GM19324 (cell line): ENCODE data around the gene HPCA.

Source experiments
- ATAC-seq: cut with Tn5 transposase; IDR thresholded peaks from one replicate; pipeline ENCODE4 v1.9.1; 2021; ENCODE audit warnings: mild to moderate bottlenecking, moderate library complexity; ENCODE audit not compliant: unreplicated experiment, low FRiP score

Gene HPCA

DNA sequence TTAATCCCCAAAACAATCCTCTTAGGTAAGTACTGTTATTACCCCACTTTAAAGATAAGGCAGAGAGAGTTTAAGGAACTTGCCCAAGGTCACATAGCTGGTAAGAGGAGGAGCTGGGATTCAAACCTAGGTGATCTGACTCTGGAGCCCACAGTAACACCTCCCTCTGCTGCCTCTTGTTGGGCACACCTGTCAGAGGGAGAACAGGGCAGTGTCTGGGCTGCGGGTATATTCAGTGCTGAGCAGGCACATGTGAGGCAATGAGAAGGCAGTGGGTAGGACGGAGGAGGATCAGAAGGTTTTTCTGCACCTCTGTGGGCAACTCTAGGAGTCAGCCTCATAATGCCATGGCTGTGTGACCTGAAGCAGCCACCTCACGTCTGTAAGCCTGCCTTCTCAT, 1.8 kb downstream of the HPCA start:
- no peak for ATAC-seq

DNA sequence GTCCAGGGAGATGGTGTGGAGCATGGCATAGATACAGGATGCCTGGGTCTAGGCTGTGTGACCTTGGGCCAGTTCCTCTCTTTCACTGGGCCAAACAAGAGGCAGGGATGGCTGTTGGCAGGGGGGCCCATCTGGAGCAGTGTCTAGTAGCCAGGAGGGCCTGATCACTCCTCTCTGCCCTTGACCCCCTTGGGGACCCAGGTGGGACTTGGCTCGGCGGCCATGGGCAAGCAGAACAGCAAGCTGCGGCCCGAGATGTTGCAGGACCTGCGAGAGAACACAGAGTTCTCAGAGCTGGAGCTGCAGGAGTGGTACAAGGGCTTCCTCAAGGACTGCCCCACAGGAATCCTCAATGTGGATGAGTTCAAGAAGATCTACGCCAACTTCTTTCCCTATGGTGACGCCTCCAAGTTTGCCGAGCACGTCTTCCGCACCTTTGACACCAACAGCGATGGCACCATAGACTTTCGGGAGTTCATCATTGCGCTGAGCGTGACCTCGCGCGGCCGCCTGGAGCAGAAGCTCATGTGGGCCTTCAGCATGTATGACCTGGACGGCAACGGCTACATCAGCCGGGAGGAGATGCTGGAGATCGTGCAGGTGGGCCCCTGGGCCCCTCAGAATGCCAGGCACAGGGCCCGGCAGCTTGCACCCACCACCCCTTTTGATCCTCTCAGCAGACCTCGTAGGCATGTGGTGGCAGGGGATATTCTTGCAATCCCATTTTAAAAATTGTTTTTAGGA, 2.6 kb downstream of the HPCA start:
- ATAC-seq: no peak

DNA sequence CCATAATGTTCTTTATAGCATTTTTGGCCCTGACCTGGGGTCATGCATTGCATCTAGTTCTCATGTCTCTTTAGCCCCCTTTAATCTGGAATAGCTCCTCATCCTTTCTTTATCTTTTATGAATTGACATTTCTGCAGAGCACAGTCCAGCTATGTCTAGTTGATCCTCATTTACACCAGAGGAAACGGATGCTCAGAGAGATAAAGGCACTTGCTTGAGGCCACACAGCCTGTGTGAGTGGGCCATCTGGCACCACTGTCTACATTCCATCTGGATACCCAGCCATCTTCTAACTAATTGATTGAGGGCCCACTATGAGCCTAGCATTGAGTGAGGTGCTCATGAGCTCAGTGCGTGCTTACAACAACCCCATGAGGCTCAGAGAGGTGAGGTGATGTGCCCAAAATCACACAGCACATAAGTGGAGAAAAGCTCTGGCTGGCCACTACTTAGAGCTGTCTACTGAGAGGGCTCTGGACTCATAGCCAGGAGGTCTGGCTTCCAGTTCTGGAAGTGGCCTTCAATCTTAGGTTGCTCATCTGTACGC, 3.5 kb downstream of the HPCA start:
- no peak for ATAC-seq

DNA sequence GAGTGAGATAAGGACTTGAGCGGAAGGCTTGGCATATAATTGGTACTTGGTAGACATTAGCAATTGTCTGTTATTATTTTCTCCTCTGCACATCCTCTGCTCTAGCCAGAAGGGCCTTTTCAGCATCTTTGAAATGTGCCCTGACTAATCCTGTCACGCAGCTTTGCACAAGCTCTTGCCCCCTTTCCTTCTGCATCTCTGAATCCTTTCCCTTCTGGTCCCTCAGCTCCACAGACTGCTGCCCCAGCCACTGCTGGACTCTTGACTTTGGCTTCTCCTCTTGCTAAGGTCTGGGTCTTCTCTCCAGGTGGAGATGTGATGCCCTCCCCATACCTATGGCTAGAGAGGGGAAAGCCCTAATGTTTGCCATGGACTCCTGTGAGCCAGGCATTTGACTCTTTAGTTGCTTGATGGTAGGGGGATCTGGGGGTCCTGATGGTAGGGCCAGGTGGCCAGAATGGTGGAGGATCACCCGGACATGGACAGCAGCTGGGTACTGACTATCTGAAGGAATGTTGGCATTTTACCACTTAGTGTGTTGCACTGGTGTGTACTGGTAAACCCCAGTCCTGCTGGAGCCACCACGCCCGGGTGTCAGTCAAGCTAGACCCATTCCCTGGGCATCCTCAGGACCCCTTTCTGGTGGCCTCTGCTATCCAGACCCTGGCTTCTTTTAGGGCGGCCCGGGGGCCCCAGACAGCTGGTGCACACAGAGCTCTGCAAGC, 4.4 kb downstream of the HPCA start:
- ATAC-seq: no peak

DNA sequence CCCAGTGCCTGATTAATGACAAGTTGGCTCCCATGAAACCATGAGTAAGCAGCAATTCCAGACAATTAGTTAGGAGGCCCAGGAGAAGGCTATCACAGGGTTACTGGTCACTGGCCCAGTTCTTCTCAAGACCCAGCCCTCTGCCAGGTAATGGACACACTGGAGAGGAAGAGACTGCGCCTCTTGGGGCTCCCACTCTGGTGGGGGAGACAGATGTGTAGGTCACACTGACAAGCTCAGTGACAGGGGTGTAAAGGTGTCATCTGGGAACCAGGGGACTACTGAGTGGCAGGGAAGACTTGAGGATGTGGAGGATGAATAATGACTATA, 4.9 kb downstream of the HPCA start:
- no peak for ATAC-seq

DNA sequence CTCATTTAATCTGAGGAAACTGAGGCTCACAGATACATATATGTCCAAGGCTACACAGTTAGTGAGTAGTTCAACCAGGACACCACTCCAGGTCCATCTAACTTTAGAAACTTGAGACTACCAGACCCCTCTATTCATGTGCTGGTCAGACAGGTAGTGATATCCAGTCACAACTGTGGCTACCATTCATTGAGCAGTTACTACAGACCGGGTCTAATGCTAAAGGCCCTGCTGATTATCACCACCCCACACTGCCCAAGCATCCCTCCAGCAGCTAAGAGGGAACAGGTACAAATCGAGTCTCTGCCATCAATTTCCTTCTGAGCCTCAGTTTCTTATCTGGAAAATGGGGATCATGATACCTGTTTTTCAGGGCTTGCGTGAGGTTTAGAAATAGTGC, 5.3 kb downstream of the HPCA start:
- ATAC-seq: no peak

DNA sequence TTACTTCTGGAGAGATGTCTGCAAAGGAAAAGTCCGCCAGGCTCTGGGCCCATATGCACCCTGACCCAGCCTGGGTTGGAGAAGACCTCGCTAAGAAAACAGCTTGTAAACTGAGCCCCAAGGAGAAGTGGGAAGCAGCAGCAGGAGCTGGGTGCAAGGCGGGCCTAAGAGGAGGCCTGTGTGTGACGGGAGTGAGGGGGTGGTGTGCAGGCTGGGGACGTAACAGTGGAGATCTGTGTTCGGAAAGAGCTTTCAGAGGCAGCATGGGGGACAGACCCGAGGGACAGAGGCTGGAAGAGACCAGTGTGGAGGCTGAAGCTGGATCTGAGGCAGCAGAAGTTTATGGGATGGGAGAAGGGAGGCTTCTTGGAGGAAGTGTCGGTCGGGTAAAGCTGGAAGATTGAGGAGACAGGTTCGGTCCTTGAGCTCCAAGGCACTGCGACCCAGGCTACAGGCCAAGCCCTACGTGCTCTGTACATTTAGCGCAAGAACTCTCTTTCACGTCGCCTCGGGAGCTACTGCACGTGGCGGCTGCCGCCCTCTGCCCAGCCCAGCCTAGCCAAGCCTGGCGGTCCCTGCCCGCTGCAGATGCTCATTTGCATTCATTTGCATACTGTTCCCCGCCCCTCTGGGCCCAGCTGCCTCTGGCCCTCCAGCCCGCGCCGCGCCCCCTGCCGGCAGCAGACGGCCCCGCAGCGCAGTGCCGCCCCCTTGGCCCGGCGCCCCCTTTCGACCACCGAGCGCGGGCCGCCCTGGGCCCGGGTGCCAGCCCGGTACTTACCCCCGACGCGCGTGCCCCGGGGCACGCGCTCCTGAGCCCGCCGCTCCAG, 6.3 kb downstream of the HPCA start:
- no peak for ATAC-seq

DNA sequence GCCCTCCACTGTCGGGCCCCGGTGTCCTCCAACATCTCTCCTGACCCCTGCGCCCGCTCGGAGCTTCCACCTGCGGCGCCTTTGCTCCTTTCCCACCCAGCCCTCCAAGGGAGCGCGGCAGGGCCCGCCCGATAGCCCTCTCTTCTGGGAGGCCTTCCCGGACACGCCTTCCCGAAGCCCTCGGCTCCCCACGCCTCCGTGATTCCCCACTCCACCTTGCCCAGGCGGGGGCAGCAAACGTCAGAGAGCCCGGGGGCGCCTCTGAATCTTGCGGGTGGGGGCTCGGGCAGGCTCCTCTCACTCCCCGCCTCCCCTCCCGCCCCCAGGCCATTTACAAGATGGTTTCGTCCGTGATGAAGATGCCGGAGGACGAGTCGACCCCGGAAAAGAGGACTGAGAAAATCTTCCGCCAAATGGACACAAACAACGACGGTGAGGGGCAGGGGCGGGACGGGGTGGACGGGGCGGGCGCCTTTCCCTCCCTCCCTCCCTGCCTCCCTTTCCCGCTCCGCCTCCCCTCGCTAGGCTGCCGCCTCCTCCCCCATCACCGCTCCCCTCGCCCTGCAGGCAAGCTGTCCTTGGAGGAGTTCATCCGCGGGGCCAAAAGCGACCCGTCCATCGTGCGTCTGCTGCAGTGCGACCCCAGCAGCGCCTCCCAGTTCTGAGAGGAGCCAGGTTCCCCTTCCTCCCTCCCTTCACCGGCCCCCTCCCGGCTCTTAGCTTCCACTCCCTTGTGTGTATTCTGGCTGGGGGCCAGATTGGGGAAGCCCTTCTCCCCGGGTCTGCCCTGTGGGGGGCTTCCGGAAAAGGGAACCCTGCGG, 7.1 kb downstream of the HPCA start:
- no peak for ATAC-seq

DNA sequence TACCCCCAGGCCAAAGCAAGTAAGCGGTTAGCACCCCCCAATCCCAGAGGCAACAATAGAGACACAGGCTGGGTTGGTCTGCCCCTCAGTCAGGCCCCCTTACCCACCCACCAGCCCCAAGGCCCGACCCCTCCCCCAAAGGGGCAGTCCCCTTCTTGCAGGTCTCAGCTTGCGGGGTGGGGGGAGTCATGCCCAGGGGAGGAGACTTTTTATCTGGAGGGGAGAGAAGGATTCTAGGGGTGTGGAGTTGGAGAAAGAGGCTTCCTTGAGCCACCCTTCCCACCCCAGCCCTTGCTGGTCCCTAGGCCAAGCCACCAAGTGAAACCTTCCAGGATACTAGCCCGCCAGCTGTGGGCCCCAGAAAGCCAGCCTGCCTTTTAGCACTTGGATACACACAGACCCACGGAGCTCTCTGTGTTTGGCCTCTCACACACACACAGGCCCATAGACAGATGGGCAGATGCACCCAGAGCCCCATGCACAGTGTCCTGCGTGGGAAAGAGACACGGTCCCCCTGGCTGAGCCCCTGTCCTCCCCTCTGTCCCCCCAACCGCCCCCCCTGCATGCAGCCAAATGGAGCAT, 7.8 kb downstream of the HPCA start:
- no peak for ATAC-seq

DNA sequence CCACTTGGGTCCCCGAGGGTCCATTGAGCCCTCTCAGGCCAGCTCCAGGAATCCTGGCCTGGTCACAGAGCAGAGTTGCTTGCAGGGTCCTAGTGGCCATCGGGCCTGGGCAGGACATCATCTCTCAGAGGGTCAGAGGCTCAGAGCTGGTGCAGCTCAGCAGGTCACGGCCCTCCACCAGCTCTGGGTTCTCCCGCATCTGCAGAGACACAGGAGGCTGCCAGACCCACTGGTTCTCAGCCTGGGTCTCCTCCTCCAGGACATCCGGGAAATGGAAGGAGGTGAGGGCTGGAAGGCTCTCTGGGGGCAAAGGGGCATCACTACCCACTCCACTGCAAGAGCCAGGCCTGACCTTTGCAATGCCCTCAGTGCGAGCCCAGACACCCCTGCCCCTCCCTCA, 8.4 kb downstream of the HPCA start:
- no peak for ATAC-seq

DNA sequence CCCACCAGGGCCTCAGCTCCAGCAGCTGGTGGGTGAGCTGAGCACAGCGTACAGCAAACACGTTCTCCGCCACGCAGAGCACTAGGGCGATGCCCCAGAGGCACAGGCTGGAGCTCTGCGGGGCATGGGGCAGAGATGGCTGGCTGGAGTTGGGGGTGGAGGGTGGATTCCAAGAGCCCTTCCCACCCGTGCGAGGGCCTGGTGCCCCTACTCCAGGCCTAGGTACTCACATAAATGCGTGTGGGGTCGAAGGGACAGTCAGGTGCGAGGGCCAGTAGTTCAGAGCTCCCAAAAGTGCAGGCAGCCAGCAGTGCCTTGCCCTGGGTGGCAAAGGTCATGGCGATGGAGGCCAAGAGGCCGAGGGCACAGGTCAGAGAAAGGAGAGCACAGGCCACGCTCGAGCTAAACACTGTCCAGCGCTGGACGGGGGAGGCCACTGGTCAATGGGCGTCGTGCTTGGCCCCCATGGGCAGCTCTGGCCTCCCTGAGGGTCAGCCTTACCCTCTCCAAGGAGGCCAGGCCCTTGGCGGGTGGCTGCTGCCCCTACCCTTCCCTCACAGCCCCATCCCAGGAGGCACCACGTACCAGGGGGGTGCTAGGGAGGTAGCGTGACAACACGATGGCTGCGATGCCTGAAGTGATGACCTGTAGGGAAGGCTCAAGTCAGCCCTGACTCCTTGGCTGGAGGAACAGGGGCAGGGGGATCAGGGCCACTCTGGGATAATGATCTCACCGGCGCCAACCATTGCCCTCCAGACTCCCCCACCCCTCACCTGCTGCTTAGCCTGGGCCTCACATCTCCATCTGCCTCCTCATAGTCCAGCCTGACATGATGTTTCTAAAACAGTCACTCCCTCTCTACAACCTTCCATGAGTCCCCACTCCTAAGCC, 9.3 kb downstream of the HPCA start:
- ATAC-seq: no peak

DNA sequence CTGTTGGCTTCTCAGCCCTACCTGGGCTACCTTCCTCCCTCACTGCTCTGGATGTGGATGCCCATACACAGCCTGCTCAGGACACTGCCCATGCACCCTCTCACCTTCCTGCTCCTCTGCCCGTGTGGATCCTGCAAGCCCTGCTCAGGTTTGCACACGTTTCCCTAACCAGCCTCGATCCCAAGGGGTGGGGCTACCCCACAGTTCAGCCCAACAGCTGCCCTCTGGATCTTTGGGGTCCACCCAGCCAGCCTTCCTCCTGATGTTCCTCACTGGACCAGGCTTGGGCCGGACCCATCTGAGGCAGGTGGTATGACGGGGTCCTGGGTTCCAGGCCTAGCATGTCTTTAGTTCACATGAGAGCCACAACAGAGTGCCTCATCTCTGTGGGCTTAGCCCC, 10.2 kb downstream of the HPCA start:
- no peak for ATAC-seq

DNA sequence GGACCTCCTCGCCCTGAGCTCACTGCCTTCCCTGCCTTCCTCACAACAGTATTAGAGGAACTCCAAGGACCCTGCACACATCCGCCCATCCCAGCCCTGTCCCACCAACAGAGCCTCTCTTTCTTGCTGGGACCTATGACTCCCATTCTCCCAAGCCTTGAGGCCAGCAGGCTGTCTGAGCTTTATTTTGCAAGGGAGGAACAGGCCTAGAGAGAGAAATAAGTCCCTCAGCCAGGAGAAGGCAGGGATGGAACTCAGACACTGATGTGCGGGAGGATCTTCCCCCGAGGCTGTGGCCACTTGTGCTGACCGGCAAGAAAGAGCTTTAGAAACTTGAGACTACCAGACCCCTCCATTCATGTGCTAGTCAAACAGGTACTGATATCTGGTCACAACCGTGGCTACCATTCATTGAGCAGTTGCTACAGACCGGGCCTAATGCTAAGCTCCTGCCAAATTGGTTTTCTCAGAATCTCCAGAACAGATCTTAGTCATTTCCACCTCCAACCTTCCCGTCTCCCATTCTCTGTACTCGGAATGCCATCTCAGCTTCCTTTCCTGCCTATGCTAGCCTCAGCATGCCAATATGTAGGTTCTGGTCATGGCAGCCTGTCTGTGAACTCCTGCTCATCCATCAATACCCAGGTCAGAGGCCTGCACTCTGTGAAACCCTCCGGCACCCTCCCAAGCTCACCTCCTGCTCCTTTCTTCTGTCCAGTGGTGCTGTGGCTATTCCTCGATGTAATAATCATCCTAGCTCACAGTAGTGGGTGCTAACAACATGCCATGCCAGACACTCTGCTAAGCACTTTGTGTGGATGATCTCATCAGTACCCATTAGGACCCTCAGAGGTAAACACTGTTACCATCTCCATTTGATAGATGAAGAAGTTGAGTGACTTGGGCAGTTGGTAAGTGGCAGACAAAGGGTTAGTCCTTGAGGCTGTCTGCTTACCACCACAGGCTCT, 11.1 kb downstream of the HPCA start:
- no peak for ATAC-seq

DNA sequence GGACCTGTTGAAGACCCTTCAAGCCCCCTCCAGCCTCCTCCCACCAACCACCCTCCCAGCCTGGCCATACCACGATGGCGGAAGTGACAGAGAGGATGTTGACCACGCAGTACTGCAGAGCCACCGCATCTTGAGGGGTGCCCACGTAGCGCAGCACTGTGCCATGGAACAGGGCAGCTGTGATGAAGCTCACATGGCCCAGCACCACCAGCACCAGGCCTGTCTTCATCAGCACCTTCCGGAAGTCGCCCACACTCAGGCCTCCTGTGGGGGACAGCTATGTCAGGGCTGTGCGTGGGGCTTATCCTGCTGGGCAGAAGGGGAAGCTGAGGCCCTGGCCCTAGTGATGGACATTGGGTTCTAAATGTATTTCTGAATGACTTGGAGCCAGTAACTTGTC, 11.8 kb downstream of the HPCA start:
- no peak for ATAC-seq

DNA sequence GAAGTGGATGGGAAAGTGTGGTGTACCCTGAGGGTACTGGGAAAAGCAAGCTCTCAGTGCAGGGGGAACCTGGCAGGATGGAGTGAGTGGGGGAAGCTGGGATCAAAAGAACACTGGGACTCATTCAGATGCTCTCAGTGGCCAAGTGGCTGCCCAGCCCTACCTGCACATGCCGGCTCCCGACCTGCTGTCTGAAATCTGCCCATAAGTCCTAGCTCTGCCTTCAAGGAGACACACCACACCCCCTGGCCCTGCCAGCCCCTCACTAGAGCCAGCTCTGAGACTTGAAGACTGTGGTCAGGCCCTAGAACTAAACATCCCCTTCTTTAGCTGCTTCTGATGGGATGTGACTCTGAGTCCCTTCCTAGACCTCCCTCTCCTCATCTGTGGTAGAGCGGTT, 12.7 kb downstream of the HPCA start:
- no peak for ATAC-seq

DNA sequence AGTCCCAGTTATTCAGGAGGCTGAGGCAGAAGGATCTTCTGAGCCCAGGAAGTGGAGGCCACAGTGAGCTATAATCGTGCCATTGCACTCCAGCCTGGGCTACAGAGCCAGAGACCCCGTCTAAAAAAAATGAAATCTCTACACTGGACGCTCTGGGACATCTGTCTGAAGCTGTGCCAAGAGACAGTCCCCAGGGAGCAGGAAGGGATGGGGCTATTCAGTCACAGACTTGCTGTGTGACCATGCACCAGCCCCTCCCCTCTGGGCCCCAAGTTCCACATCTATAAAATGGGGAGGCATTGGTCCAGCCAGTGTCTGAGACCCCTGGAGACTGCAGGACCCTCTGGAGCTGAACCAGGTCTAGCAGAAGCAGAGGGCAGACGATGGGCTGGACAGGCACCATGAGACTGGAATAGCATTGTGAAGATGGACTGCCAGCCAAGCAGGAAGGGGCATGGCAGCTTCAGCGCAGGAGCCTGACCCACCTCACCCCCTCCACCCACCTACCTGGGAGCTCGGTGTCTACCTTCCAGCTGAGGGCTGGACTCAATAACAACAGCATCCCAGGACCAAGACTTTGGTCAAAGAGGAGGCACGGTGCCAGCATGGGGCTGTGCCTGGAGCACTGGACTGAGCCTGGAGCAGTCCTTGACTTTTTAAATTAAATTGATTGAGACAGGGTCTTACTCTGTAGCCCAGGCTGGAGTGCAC, 13.4 kb downstream of the HPCA start:
- ATAC-seq: no peak

DNA sequence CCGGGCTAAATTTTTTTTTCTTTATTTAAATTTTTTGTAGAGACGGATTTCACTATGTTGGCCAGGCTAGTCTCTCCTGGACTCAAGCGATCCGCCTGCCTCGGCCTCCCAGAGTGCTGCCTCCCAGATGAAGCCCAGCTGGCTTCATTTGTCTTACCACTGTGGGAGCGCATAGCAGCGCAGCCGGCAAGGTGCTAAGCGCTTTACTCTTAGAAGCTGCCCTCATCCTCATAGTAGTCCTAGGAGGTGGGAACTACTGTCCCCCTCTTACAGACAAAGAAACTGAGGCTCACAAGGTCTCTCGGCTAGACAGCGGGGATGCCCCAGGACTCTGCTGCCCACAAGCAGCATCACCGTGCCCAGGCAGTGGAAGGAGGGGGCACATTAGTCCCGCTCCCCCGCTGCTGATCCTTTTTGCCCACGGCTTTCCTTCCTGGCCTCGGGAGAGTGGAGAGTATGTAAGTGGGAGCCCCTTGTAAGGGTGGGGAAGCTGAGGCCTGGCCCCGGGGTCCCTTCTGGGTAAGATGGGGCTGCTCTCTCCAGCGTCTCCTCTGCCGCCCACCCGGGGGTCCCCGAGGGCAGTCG, 14.2 kb downstream of the HPCA start:
- ATAC-seq: no peak
